K562 (cell line): ENCODE data around the gene NACC1. TPM values are rescaled to one million over a fixed set of nuclear protein-coding genes. Genes with fewer than 3 reads are reported as not detected.

Source experiments
- DMBX1 ChIP-seq: fragments of 250-450 bp; sonication (Bioruptor Pico); IDR thresholded peaks from 2 replicates; pipeline ENCODE4 v1.8.0; 2022; ENCODE audit warnings: inconsistent platforms, mild to moderate bottlenecking, moderate library complexity, borderline replicate concordance
- GTF2F1 ChIP-seq: IDR thresholded peaks from 2 replicates; pipeline ENCODE4 v1.6.1; 2011; ENCODE audit warnings: low read depth, low read length, improper control_type of control experiment
- HDAC3 ChIP-seq: fragments of 450-650 bp; IDR thresholded peaks from 2 replicates; pipeline ENCODE4 v1.6.1; 2018; ENCODE audit warnings: borderline replicate concordance, mild to moderate bottlenecking, moderate library complexity; ENCODE audit not compliant: partially characterized antibody
- MED1 ChIP-seq: sonication (generic); formaldehyde crosslinking; IDR thresholded peaks from 2 replicates; pipeline ENCODE4 v1.8.1; 2023; ENCODE audit warnings: missing genetic modification reagents, borderline replicate concordance
- POLR3G ChIP-seq: IDR thresholded peaks from 2 replicates; pipeline ENCODE4 v1.6.1; 2011; ENCODE audit not compliant: insufficient read length, insufficient replicate concordance; ENCODE audit errors: extremely low read depth
- PPARD ChIP-seq: fragments of 250-450 bp; sonication (Bioruptor Pico); IDR thresholded peaks from 2 replicates; pipeline ENCODE4 v1.8.0; 2022; ENCODE audit warnings: inconsistent platforms, mild to moderate bottlenecking, moderate library complexity
- RBFOX2 ChIP-seq: fragments of 200-400 bp; formaldehyde crosslinking; IDR thresholded peaks from 2 replicates; pipeline ENCODE4 v1.6.1; 2017; ENCODE audit warnings: low read depth, mild to moderate bottlenecking, low read length, moderate library complexity
- SIRT6 ChIP-seq: IDR thresholded peaks from one replicate; pipeline ENCODE4 v1.6.1; 2012; ENCODE audit warnings: low read depth, mild to moderate bottlenecking, control low read depth, inconsistent platforms, low read length, moderate library complexity
- TCFL5 ChIP-seq: fragments of 250-450 bp; sonication (Bioruptor Pico); conservative IDR thresholded peaks from 2 replicates; pipeline ENCODE4 v1.6.1; 2021; ENCODE audit warnings: mild to moderate bottlenecking, moderate library complexity, matching md5 sums
- U2AF1 ChIP-seq: fragments of 200-400 bp; formaldehyde crosslinking; optimal IDR thresholded peaks from 2 replicates; pipeline ENCODE3; 2017; ENCODE audit warnings: mild to moderate bottlenecking, low read depth, low read length, moderate library complexity
- ZEB2 ChIP-seq: fragments of 450-650 bp; IDR thresholded peaks from 2 replicates; pipeline ENCODE4 v1.6.1; 2016
- polyA plus RNA-seq, 8 experiments: library from polyadenylated mRNA; depleted of rRNA in 4 of 8; stranded (reverse) in 5 of 8; unstranded in 3 of 8; fragments of >200 nt; fragmentation: Nextera tagmentation in 2 of 8; fragmentation: Illumina TruSeq in 1 of 8; extraction: Ambion mirVana in 2 of 8; extraction: Trizol in 1 of 8; gene quantifications; 2 replicates each; pipeline versions ENCODE4 v1.2.1 to v1.2.3, GENCODE V29; 2011 to 2014; ENCODE audit warnings: inconsistent platforms in 1 of 8, missing spikeins in 1 of 8
- total RNA-seq, 7 experiments: library from RNA; depleted of rRNA in 6 of 7; stranded (reverse); fragments of >200 nt in 6 of 7; fragmentation: Illumina TruSeq in 2 of 7; extraction: Trizol in 2 of 7; gene quantifications; 2 replicates each; pipeline versions ENCODE4 v1.2.1 to v1.2.3, GENCODE V29; 2011 to 2021; ENCODE audit warnings: low replicate concordance in 1 of 7
- TF ChIP-seq, protein P1 (sequence below): sonication (generic); formaldehyde crosslinking; IDR thresholded peaks from 2 replicates; pipeline ENCODE4 v1.8.0; 2022; ENCODE audit warnings: mild to moderate bottlenecking, low read depth, missing genetic modification reagents
- TF ChIP-seq, protein P2 (sequence below): IDR thresholded peaks from 3 replicates; pipeline ENCODE4 v1.6.1; 2011; ENCODE audit warnings: borderline replicate concordance, mild to moderate bottlenecking, moderate library complexity; ENCODE audit not compliant: insufficient read length; ENCODE audit errors: extremely low read depth
- TF ChIP-seq, protein P3 (sequence below), 2 experiments: IDR thresholded peaks; 2 replicates each; pipeline ENCODE4 v1.6.1; 2011; ENCODE audit warnings: borderline replicate concordance in 1 of 2, control low read depth in 1 of 2, low read depth in 1 of 2, low read length in 1 of 2, mild to moderate bottlenecking in 1 of 2, mixed read lengths in 1 of 2, moderate library complexity in 1 of 2; ENCODE audit not compliant: insufficient read depth in 1 of 2, insufficient read length in 1 of 2, poor library complexity in 1 of 2, severe bottlenecking in 1 of 2; ENCODE audit errors: extremely low read depth in 1 of 2
- TF ChIP-seq, protein P4 (sequence below): fragments of 450-650 bp; IDR thresholded peaks from 2 replicates; pipeline ENCODE4 v1.6.1; 2016
- TF ChIP-seq, protein P5 (sequence below): fragments of 150-350 bp; IDR thresholded peaks from 2 replicates; pipeline ENCODE4 v1.6.1; 2014; ENCODE audit warnings: low read depth, mild to moderate bottlenecking, low read length, borderline replicate concordance

NACC1 gene
- total and polyA plus RNA-seq, 9 of the 15 experiments (the other 6 are each of a cell fraction or from before 2014, with no cell fraction given), result 0.04 to 96.6 (median 25.8) TPM

DNA sequence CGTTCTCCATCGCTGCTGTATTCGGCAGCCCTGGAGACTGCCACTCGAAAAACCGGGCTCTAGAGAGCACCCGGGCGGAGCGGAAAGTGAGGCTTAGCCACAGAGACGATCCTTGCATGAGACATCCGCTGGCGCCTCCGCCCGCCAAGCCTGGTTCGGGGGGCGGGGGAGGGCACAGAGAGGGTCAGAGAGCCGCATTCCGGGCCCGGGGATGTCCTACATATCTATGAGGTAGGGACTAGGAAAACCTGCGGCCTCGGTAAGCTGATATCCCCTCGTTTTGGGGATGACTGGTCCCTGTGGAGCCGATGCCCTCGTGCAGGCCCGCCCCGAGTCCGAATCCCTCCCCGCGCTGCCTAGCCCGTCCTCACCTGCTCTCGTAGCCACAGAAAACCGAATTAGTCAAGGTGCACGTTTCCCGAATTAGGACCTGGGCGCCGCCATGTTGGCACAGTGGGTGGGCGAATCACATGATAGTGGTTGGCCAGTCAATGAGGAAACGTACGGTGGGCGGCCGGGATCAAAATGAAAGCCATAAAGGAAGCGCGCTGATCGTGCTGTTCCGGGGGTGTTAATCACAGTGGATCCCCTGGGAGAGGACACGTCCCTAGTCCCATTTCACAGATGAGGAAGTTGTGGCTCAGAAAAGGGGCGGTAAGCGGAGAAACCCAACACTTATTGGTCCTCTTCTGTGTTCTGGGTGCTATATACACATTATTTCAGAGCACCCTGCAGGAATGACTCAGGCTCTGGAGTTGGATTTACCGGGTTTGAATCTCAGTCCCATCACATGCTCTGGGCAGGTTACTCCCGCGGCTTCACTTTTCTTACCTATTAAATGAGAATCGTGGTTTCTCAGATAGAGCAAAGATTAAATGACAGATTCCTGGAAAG lies 1.5 kb upstream of the NACC1 start, which contains the start of gene TRMT1 (continued):
- TF ChIP-seq DMBX1 (CRISPR knock-in tag) (no peak), U2AF1 (no peak), GTF2F1 (peak; percentile 43; the same call in 1 of the 2 replicates), MED1 (CRISPR knock-in tag) (no peak), PPARD (CRISPR knock-in tag) (no peak), ZEB2 (peak; percentile 55), TCFL5 (no peak), HDAC3 (peak; percentile 52), POLR3G (no peak), SIRT6 (no peak), RBFOX2 (peak; percentile 81)
- TF ChIP-seq, protein P1, sequence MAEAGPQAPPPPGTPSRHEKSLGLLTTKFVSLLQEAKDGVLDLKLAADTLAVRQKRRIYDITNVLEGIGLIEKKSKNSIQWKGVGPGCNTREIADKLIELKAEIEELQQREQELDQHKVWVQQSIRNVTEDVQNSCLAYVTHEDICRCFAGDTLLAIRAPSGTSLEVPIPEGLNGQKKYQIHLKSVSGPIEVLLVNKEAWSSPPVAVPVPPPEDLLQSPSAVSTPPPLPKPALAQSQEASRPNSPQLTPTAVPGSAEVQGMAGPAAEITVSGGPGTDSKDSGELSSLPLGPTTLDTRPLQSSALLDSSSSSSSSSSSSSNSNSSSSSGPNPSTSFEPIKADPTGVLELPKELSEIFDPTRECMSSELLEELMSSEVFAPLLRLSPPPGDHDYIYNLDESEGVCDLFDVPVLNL (CRISPR knock-in tag), result no peak
- TF ChIP-seq, protein P2, sequence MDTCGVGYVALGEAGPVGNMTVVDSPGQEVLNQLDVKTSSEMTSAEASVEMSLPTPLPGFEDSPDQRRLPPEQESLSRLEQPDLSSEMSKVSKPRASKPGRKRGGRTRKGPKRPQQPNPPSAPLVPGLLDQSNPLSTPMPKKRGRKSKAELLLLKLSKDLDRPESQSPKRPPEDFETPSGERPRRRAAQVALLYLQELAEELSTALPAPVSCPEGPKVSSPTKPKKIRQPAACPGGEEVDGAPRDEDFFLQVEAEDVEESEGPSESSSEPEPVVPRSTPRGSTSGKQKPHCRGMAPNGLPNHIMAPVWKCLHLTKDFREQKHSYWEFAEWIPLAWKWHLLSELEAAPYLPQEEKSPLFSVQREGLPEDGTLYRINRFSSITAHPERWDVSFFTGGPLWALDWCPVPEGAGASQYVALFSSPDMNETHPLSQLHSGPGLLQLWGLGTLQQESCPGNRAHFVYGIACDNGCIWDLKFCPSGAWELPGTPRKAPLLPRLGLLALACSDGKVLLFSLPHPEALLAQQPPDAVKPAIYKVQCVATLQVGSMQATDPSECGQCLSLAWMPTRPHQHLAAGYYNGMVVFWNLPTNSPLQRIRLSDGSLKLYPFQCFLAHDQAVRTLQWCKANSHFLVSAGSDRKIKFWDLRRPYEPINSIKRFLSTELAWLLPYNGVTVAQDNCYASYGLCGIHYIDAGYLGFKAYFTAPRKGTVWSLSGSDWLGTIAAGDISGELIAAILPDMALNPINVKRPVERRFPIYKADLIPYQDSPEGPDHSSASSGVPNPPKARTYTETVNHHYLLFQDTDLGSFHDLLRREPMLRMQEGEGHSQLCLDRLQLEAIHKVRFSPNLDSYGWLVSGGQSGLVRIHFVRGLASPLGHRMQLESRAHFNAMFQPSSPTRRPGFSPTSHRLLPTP, result peak; percentile 8
- TF ChIP-seq, protein P3, sequence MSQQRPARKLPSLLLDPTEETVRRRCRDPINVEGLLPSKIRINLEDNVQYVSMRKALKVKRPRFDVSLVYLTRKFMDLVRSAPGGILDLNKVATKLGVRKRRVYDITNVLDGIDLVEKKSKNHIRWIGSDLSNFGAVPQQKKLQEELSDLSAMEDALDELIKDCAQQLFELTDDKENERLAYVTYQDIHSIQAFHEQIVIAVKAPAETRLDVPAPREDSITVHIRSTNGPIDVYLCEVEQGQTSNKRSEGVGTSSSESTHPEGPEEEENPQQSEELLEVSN (IDR thresholded peaks at IDR 0.05; ENCODE audit: borderline replicate concordance in 1 of 2, extremely low read depth in 1 of 2, insufficient read depth in 1 of 2, insufficient read length in 1 of 2, low read depth in 1 of 2, low read length in 1 of 2, poor library complexity in 1 of 2, severe bottlenecking in 1 of 2), result no peak
- TF ChIP-seq, protein P4, sequence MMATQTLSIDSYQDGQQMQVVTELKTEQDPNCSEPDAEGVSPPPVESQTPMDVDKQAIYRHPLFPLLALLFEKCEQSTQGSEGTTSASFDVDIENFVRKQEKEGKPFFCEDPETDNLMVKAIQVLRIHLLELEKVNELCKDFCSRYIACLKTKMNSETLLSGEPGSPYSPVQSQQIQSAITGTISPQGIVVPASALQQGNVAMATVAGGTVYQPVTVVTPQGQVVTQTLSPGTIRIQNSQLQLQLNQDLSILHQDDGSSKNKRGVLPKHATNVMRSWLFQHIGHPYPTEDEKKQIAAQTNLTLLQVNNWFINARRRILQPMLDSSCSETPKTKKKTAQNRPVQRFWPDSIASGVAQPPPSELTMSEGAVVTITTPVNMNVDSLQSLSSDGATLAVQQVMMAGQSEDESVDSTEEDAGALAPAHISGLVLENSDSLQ, result peak; percentile 50
- TF ChIP-seq, protein P5, sequence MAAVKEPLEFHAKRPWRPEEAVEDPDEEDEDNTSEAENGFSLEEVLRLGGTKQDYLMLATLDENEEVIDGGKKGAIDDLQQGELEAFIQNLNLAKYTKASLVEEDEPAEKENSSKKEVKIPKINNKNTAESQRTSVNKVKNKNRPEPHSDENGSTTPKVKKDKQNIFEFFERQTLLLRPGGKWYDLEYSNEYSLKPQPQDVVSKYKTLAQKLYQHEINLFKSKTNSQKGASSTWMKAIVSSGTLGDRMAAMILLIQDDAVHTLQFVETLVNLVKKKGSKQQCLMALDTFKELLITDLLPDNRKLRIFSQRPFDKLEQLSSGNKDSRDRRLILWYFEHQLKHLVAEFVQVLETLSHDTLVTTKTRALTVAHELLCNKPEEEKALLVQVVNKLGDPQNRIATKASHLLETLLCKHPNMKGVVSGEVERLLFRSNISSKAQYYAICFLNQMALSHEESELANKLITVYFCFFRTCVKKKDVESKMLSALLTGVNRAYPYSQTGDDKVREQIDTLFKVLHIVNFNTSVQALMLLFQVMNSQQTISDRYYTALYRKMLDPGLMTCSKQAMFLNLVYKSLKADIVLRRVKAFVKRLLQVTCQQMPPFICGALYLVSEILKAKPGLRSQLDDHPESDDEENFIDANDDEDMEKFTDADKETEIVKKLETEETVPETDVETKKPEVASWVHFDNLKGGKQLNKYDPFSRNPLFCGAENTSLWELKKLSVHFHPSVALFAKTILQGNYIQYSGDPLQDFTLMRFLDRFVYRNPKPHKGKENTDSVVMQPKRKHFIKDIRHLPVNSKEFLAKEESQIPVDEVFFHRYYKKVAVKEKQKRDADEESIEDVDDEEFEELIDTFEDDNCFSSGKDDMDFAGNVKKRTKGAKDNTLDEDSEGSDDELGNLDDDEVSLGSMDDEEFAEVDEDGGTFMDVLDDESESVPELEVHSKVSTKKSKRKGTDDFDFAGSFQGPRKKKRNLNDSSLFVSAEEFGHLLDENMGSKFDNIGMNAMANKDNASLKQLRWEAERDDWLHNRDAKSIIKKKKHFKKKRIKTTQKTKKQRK, result no peak
